Cardiac muscle cell (in vitro differentiated cells and primary cell): ENCODE results near the gene SGTB. TPM values are rescaled to one million over a fixed set of nuclear protein-coding genes. Genes with fewer than 3 reads are reported as not detected.
"Not testable (repeated sequence)": the region's sequence is repeated elsewhere in the genome, so short reads cannot be mapped to it uniquely, and the experiment has no call there.

Source experiments
- DNase-seq, 2 donors: peaks; one replicate each; pipeline versions ENCODE4 v3.0.0 to v3.0.0-alpha.2; 2010 to 2017; ENCODE audit warnings: low read depth in 1 of 2, low spot score in 1 of 2
- H3K27ac ChIP-seq: fragments of 200-600 bp; sonication (generic); 2 replicates; pipeline ENCODE4 v1.5.1; 2016
- H3K27me3 ChIP-seq: fragments of 200-600 bp; sonication (generic); 2 replicates; pipeline ENCODE4 v1.6.0; 2016; ENCODE audit warnings: control low read depth
- H3K36me3 ChIP-seq: fragments of 200-600 bp; sonication (generic); 2 replicates; pipeline ENCODE4 v1.5.1; 2016; ENCODE audit warnings: control low read depth
- H3K4me1 ChIP-seq: fragments of 200-600 bp; sonication (generic); 2 replicates; pipeline ENCODE4 v1.8.1; 2017; ENCODE audit warnings: low read depth, mild to moderate bottlenecking, mixed run types
- H3K4me3 ChIP-seq: fragments of 200-600 bp; sonication (generic); 2 replicates; pipeline ENCODE4 v1.5.1; 2016; ENCODE audit warnings: mild to moderate bottlenecking
- H3K9me3 ChIP-seq: fragments of 200-600 bp; sonication (generic); 2 replicates; pipeline ENCODE4 v1.5.1; 2017; ENCODE audit warnings: low read depth, mild to moderate bottlenecking, control low read depth
- polyA plus RNA-seq: library from polyadenylated mRNA; unstranded; fragments of >200 nt; fragmentation: Nextera tagmentation; extraction: Ambion mirVana; gene quantifications from 2 replicates; pipeline ENCODE4 v1.2.1, GENCODE V29; 2016
- total RNA-seq: library from RNA; depleted of rRNA; stranded (reverse); fragments of >200 nt; gene quantifications from 2 replicates; pipeline ENCODE4 v1.2.3, GENCODE V29; 2016
- TF ChIP-seq, protein P1 (sequence below): IDR thresholded peaks from 2 replicates; pipeline ENCODE4 v1.5.1; 2012; ENCODE audit warnings: low read depth, mild to moderate bottlenecking, low read length

SGTB gene
- total and polyA plus RNA-seq, 2 experiments from 2014 or later, result 2.9 to 5.9 TPM

DNA sequence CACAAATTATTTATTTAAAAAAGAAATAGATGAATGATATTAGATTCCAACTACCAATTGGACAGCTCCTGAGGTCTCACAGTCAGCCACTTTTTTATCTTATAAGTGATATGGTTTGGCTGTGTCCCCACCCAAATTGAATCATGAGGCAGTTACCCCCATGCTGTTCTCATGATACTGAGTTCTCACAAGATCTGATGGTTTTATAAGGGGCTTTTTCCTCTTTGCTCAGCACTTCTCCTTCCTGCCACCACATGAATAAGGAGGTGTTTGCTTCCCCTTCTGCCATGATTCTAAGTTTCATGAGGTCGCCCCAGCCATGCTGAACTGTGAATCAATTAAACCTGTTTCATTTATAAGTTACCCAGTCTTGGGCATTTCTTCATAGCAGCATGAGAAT lies 13.0 kb upstream of the SGTB start:
- TF ChIP-seq, protein P1, sequence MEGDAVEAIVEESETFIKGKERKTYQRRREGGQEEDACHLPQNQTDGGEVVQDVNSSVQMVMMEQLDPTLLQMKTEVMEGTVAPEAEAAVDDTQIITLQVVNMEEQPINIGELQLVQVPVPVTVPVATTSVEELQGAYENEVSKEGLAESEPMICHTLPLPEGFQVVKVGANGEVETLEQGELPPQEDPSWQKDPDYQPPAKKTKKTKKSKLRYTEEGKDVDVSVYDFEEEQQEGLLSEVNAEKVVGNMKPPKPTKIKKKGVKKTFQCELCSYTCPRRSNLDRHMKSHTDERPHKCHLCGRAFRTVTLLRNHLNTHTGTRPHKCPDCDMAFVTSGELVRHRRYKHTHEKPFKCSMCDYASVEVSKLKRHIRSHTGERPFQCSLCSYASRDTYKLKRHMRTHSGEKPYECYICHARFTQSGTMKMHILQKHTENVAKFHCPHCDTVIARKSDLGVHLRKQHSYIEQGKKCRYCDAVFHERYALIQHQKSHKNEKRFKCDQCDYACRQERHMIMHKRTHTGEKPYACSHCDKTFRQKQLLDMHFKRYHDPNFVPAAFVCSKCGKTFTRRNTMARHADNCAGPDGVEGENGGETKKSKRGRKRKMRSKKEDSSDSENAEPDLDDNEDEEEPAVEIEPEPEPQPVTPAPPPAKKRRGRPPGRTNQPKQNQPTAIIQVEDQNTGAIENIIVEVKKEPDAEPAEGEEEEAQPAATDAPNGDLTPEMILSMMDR, result no peak
- Histone ChIP-seq H3K4me3 (no peak overlapping the region), H3K27me3 (no peaks in the 10 kb centered on the region), H3K4me1 (no peaks in the 10 kb centered on the region), H3K27ac (no peak overlapping the region), H3K36me3 (no peaks in the 10 kb centered on the region), H3K9me3 (no peaks in the 10 kb centered on the region)
- no peak for DNase-seq

DNA sequence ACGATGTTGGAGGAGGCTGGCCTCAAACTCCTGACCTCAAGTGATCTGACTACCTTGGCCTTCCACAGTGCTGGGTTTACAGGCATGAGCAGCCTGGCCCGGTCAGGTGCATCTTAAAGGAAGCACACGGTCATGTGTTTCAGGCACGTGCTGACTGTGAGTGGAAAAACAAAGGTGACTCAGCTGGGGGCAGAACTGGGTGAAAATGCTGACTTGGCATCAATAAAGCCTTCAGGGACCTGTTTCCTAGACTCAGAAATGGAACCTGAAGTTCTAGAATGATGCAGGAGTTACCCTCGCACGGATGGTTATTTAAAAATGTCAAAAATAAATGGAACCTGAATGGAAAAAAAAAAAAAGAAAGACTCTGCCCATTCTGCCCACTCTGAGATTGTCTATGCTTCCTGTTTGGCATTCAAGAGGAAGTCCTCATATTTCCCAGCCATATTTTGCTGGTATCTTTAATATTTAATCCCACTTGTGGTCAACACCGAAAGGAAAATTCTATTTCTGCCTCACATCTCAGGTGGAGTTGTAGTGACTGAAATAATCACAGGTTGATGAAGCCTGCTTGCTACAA lies 12.4 kb upstream of the SGTB start:
- H3K4me3 ChIP-seq, H3K4me1 ChIP-seq, H3K27ac ChIP-seq, H3K27me3 ChIP-seq, DNase-seq, H3K36me3 ChIP-seq, H3K9me3 ChIP-seq: not testable (repeated sequence)

DNA sequence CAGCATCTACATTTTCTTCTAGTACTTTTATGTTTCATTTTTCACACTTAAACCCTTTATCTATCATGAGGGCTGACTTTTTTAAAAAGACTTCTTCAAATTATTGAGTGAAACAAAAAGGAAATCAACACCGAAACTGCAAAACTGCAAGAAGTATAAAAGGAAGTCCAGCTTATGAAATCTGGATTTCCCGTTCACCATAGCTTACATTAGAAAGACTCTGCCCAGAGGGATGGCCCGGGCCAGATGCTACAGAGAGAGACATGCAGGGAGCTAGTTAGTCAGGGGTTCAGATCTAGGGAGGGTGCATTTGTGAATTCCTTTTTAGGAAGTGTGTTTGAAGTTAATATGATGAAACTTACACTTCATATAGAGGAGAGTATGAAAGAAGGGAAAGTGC lies 10.1 kb upstream of the SGTB start:
- not testable (repeated sequence) for H3K4me1 ChIP-seq, DNase-seq, H3K4me3 ChIP-seq, H3K9me3 ChIP-seq, H3K27me3 ChIP-seq, H3K36me3 ChIP-seq, H3K27ac ChIP-seq

DNA sequence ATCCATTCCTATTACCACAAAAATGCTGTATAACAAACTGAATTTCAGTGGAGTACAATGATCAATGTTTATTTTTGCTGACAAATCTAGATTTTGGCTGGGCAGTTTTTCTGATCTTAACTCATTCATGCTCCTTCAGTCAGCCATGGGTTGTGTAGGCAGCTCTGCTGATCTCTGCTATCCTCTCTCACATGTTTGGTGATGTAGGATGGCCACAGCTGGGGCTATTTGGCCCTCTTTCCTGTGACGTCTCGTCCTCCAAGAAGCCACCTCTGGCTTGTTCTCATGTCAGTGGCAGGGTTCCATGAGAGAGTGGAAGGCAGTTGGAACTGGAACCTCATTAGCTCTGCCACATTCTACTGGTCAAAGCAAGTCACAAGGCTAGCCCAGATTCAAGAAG lies 9.0 kb upstream of the SGTB start:
- no peaks in the 10 kb centered on the region for H3K4me1 ChIP-seq
- H3K36me3 ChIP-seq, result no peaks in the 10 kb centered on the region
- TF ChIP-seq, protein P1, result no peak
- DNase-seq, result no peak
- H3K27me3 ChIP-seq, result no peaks in the 10 kb centered on the region
- H3K27ac ChIP-seq, result no peak overlapping the region
- H3K4me3 ChIP-seq, result no peak overlapping the region
- no peaks in the 10 kb centered on the region for H3K9me3 ChIP-seq

DNA sequence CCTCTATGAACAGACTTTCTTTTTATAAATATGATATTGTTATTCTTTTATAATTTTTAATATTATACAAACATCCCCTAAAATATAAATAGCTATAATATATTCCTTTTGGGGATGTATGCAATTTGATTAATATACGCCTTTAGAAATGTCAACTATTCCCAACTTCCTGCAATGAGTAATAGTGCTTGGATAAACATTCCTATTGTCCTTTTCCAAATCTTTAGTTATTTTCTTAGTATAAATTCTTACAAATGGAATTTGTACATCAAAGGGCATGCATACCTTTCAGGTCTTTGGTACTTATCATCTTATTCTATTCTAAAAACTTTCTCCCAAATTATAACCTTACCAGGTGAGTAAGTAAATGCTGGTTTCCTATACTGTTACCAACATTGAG lies 6.3 kb upstream of the SGTB start:
- no peaks in the 10 kb centered on the region for H3K9me3 ChIP-seq
- H3K36me3 ChIP-seq, result no peaks in the 10 kb centered on the region
- no peak overlapping the region for H3K27ac ChIP-seq
- no peak overlapping the region for H3K4me3 ChIP-seq
- no peaks in the 10 kb centered on the region for H3K4me1 ChIP-seq
- TF ChIP-seq, protein P1, result no peak
- H3K27me3 ChIP-seq, result no peaks in the 10 kb centered on the region
- DNase-seq, result no peak

DNA sequence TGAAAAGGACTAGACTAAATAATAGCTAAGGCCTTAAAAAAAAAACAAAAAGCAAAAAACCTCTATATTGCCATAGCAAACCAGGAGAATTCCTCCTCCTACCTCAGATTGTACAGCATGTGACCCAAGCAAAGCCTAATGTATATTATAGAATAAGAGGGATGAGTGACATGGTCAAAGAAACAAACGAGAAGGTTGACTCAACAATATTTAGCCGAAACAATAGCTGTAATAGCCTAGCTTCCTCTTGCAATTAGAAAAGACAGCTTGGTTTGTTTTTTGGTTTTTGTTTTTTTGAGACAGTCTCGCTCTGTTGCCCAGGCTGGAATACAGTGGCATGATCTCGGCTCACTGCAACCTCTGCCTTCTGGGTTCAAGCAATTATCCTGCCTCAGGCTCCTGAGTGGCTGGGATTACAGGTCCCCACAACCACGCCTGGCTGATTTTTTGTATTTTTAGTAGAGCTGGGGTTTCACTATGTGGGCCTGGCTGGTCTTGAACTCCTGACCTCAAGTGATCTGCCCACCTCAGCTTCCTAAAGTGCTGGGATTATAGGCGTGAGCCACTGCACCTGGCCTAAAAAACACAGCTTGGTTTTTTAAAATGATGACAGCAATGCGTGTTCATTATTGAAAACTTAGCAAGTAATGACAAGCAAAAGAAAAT lies 5.7 kb upstream of the SGTB start:
- no peaks in the 10 kb centered on the region for H3K27me3 ChIP-seq
- no peak for DNase-seq
- H3K9me3 ChIP-seq, result no peaks in the 10 kb centered on the region
- TF ChIP-seq, protein P1, result no peak
- no peak overlapping the region for H3K4me3 ChIP-seq
- H3K36me3 ChIP-seq, result no peaks in the 10 kb centered on the region
- no peak overlapping the region for H3K27ac ChIP-seq
- H3K4me1 ChIP-seq, result no peaks in the 10 kb centered on the region
